HG02763 (cell line): ENCODE measurements around the gene PYGM.

Experiments used
- ATAC-seq: cut with Tn5 transposase; IDR thresholded peaks from one replicate; pipeline ENCODE4 v1.9.1; 2021; ENCODE audit warnings: mild to moderate bottlenecking, moderate library complexity; ENCODE audit not compliant: unreplicated experiment

The PYGM gene

GRCh38 chr11:64792482-64792881, 32.7 kb upstream of the PYGM start:
- ATAC-seq = no peak

GRCh38 chr11:64791781-64792291, 32.1 kb upstream of the PYGM start:
- no peak for ATAC-seq

- no peak for ATAC-seq
Observed at GRCh38 chr11:64790205-64791095, 30.7 kb upstream of the PYGM start.

- no peak for ATAC-seq
Observed at GRCh38 chr11:64789331-64790204, 29.8 kb upstream of the PYGM start.

GRCh38 chr11:64788321-64789215, 28.8 kb upstream of the PYGM start:
- ATAC-seq = no peak

GRCh38 chr11:64787526-64788320, 27.9 kb upstream of the PYGM start:
- ATAC-seq = no peak

GRCh38 chr11:64786308-64786707, 26.5 kb upstream of the PYGM start:
- ATAC-seq = no peak

GRCh38 chr11:64784813-64785581, 25.2 kb upstream of the PYGM start:
- no peak for ATAC-seq

- ATAC-seq = peak; percentile 78
Observed at GRCh38 chr11:64778473-64779298, 18.9 kb upstream of the PYGM start, which contains the start of gene SF1. Gene SF1, minus strand, starts transcription at chr11:64778542. Its CDS starts 150 bp downstream, at chr11:64778392.

- ATAC-seq = peak; percentile 16
Observed at GRCh38 chr11:64778223-64778472, 18.4 kb upstream of the PYGM start.

GRCh38 chr11:64777449-64778222, 17.9 kb upstream of the PYGM start:
- peak; percentile 28 for ATAC-seq

- no peak for ATAC-seq
Observed at GRCh38 chr11:64776875-64777274, 17.1 kb upstream of the PYGM start.

GRCh38 chr11:64776425-64776824, 16.7 kb upstream of the PYGM start:
- ATAC-seq = no peak

GRCh38 chr11:64774144-64774543, 14.4 kb upstream of the PYGM start:
- ATAC-seq = no peak

- no peak for ATAC-seq
Observed at GRCh38 chr11:64772303-64773018, 12.7 kb upstream of the PYGM start.

GRCh38 chr11:64771861-64772260, 12.1 kb upstream of the PYGM start:
- ATAC-seq = no peak

GRCh38 chr11:64770120-64770519, 10.3 kb upstream of the PYGM start:
- ATAC-seq = no peak
